Liver (tissue), 9 donors: Measurements from ENCODE around the gene CD163. TPM values are rescaled to one million over a fixed set of nuclear protein-coding genes. Genes with fewer than 3 reads are reported as not detected.

Experiments
- DNase-seq: peaks from one replicate; pipeline ENCODE4 v3.0.0-alpha.2; 2017; ENCODE audit warnings: low spot score
- H3K27ac ChIP-seq, 2 donors: one replicate each; pipeline ENCODE4 v1.7.0; 2013; ENCODE audit warnings: inconsistent platforms in 2 of 2, low read length in 2 of 2, control low read depth in 1 of 2, low read depth in 1 of 2, mild to moderate bottlenecking in 1 of 2
- H3K27me3 ChIP-seq, 4 donors: one replicate each; pipeline versions ENCODE4 v1.6.1 to v1.7.0; 2013; ENCODE audit warnings: low read length in 3 of 4, inconsistent platforms in 1 of 4, mild to moderate bottlenecking in 1 of 4, moderate library complexity in 1 of 4; ENCODE audit not compliant: control insufficient read depth in 4 of 4, insufficient read depth in 4 of 4
- H3K36me3 ChIP-seq, 4 donors: one replicate each; pipeline versions ENCODE4 v1.6.1 to v1.7.0; 2013; ENCODE audit warnings: low read length in 3 of 4, mild to moderate bottlenecking in 3 of 4, low read depth in 1 of 4, moderate library complexity in 1 of 4; ENCODE audit not compliant: control insufficient read depth in 4 of 4, insufficient read depth in 3 of 4
- H3K4me1 ChIP-seq, 4 donors: one replicate each; pipeline versions ENCODE4 v1.6.1 to v1.7.0; 2013; ENCODE audit warnings: low read length in 3 of 4, mild to moderate bottlenecking in 3 of 4, moderate library complexity in 1 of 4; ENCODE audit not compliant: control insufficient read depth in 4 of 4, insufficient read depth in 4 of 4
- H3K4me3 ChIP-seq, 3 donors: one replicate each; pipeline versions ENCODE4 v1.6.1 to v1.7.0; 2013; ENCODE audit warnings: low read length in 3 of 3, control low read depth in 1 of 3, low read depth in 1 of 3, mild to moderate bottlenecking in 1 of 3
- H3K9ac ChIP-seq, 2 donors: one replicate each; pipeline ENCODE4 v1.7.0; 2013; ENCODE audit warnings: low read length in 2 of 2, mild to moderate bottlenecking in 2 of 2, moderate library complexity in 2 of 2, control low read depth in 1 of 2, low read depth in 1 of 2
- H3K9me3 ChIP-seq, 4 donors: one replicate each; pipeline versions ENCODE4 v1.6.1 to v1.7.0; 2013; ENCODE audit warnings: low read length in 3 of 4; ENCODE audit not compliant: control insufficient read depth in 4 of 4
- ATF3 ChIP-seq: IDR thresholded peaks from 2 replicates; pipeline ENCODE4 v1.6.1; 2016; ENCODE audit warnings: antibody characterized with exemption
- CTCF ChIP-seq: fragments of 150-350 bp; IDR thresholded peaks from 2 replicates; pipeline ENCODE4 v1.5.1; 2017; ENCODE audit warnings: improper control_type of control experiment, low read depth, low read length; ENCODE audit not compliant: missing input control
- FOXA1 ChIP-seq: IDR thresholded peaks from 2 replicates; pipeline ENCODE4 v1.6.1; 2016; ENCODE audit warnings: antibody characterized with exemption
- FOXA2 ChIP-seq: IDR thresholded peaks from 2 replicates; pipeline ENCODE4 v1.6.1; 2016; ENCODE audit warnings: antibody characterized with exemption
- GABPA ChIP-seq, 2 donors: IDR thresholded peaks in 1 of 2; conservative IDR thresholded peaks in 1 of 2; 2 replicates each; pipeline ENCODE4 v1.6.1; 2016; ENCODE audit warnings: antibody characterized with exemption in 2 of 2, mild to moderate bottlenecking in 1 of 2, moderate library complexity in 1 of 2
- HNF4A ChIP-seq, 2 donors: conservative IDR thresholded peaks; 2 replicates each; pipeline ENCODE4 v1.6.1; 2016; ENCODE audit warnings: antibody characterized with exemption in 2 of 2, mild to moderate bottlenecking in 2 of 2
- HNF4G ChIP-seq: IDR thresholded peaks from 2 replicates; pipeline ENCODE4 v1.6.1; 2016; ENCODE audit warnings: antibody characterized with exemption
- MAX ChIP-seq: IDR thresholded peaks from 2 replicates; pipeline ENCODE4 v1.6.1; 2016; ENCODE audit warnings: antibody characterized with exemption
- NR2F2 ChIP-seq: IDR thresholded peaks from 2 replicates; pipeline ENCODE4 v1.6.1; 2016; ENCODE audit warnings: antibody characterized with exemption
- RAD21 ChIP-seq, 2 donors: IDR thresholded peaks; 2 replicates each; pipeline ENCODE4 v1.6.1; 2016; ENCODE audit warnings: antibody characterized with exemption in 2 of 2, mild to moderate bottlenecking in 2 of 2
- REST ChIP-seq: IDR thresholded peaks from 2 replicates; pipeline ENCODE4 v1.6.1; 2016; ENCODE audit warnings: antibody characterized with exemption, mild to moderate bottlenecking
- RXRA ChIP-seq, 2 donors: IDR thresholded peaks; 2 replicates each; pipeline ENCODE4 v1.6.1; 2017 to 2018; ENCODE audit warnings: antibody characterized with exemption in 2 of 2, mild to moderate bottlenecking in 1 of 2
- SP1 ChIP-seq: IDR thresholded peaks from 2 replicates; pipeline ENCODE4 v1.6.1; 2018; ENCODE audit warnings: antibody characterized with exemption, mild to moderate bottlenecking
- TAF1 ChIP-seq: conservative IDR thresholded peaks from 2 replicates; pipeline ENCODE4 v1.6.1; 2016; ENCODE audit warnings: antibody characterized with exemption, mild to moderate bottlenecking
- YY1 ChIP-seq: IDR thresholded peaks from 2 replicates; pipeline ENCODE4 v1.6.1; 2016; ENCODE audit warnings: antibody characterized with exemption, mild to moderate bottlenecking
- ZBTB33 ChIP-seq: IDR thresholded peaks from 2 replicates; pipeline ENCODE4 v1.6.1; 2016; ENCODE audit warnings: antibody characterized with exemption
- WGBS: extraction: QIAGEN DNeasy Blood & Tissue Kit; methylation state at CpG from one replicate; pipeline ENCODE4 v1.1.7; 2013; 5-methylcytosine and 5-hydroxymethylcytosine counted together
- polyA plus RNA-seq, 2 donors: library from polyadenylated mRNA; stranded (reverse) in 1 of 2; unstranded in 1 of 2; fragments of 200-250 nt in 1 of 2; fragments of >200 nt in 1 of 2; fragmentation: Nextera tagmentation in 1 of 2; extraction: Ambion mirVana in 1 of 2; gene quantifications; one replicate each; pipeline versions ENCODE4 v1.2.1 to v1.2.3, GENCODE V29; 2013 to 2015
- total RNA-seq, 2 donors: library from RNA; depleted of rRNA; stranded (reverse); fragments of >200 nt; gene quantifications; one replicate each; pipeline ENCODE4 v1.2.3, GENCODE V29; 2014
- donor health status: healthy.
- donor health status: healthy.
- donor health status: healthy.
- donor health status: healthy.
- donor health status: healthy.

The CD163 gene
- total and polyA plus RNA-seq, 4 donors, result 61.1 to 153 (median 90.5) TPM

GRCh38 chr12:7483343-7483742, 20.2 kb downstream of the CD163 start:
- WGBS, result 47% methylated on average over 5 of the region's 5 CpGs
- Histone ChIP-seq H3K9ac (no peak overlapping the region), H3K27ac (no peak overlapping the region), H3K9me3 (no peaks in the 10 kb centered on the region), H3K4me3 (no peak overlapping the region), H3K36me3 (no peaks in the 10 kb centered on the region), H3K4me1 (peaks cover 0 to 5% (median 1%) of the 10 kb centered on the region in 4 donors), H3K27me3 (no peaks in the 10 kb centered on the region)
- DNase-seq, result no peak
- TF ChIP-seq FOXA1 (no peak), HNF4A (conservative IDR thresholded peaks at IDR 0.05) (peak; percentile 19 to 42)

- Histone ChIP-seq H3K4me3 (no peak overlapping the region), H3K27me3 (no peaks in the 10 kb centered on the region), H3K9ac (no peak overlapping the region), H3K4me1 (peaks cover 0 to 5% (median 1%) of the 10 kb centered on the region in 4 donors), H3K36me3 (no peaks in the 10 kb centered on the region), H3K9me3 (no peaks in the 10 kb centered on the region), H3K27ac (no peak overlapping the region)
- 68% methylated on average over 1 of the region's 1 CpG for WGBS
- no peak for DNase-seq
- no peak for TF ChIP-seq SP1
- TF ChIP-seq ATF3, result no peak
- TF ChIP-seq REST, result no peak
- TF ChIP-seq HNF4A (conservative IDR thresholded peaks at IDR 0.05), result no peak
- TF ChIP-seq GABPA (IDR thresholded peaks at IDR 0.05 in 1 of 2, conservative IDR thresholded peaks at IDR 0.05 in 1 of 2), result no peak
- TF ChIP-seq TAF1, result no peak
- no peak for TF ChIP-seq YY1
- TF ChIP-seq MAX, result no peak
- no peak for TF ChIP-seq ZBTB33
- no peak for TF ChIP-seq RAD21 (IDR thresholded peaks at IDR 0.05)
- no peak for TF ChIP-seq FOXA1
- no peak for TF ChIP-seq NR2F2
- TF ChIP-seq CTCF, result no peak
- no peak for TF ChIP-seq HNF4G
- TF ChIP-seq FOXA2, result no peak
- no peak for TF ChIP-seq RXRA (IDR thresholded peaks at IDR 0.05)
Measured at GRCh38 chr12:7479771-7480170, 23.8 kb downstream of the CD163 start.
